ENCODE data around the gene MON2.

Gene MON2

GRCh38 chr12:62613081-62613480 lies 146.5 kb downstream of the MON2 start:
- DNase-seq (ENCODE audit: low read depth): no peak

GRCh38 chr12:62618319-62618718 lies 151.7 kb downstream of the MON2 start:
- no peak for DNase-seq (ENCODE audit: low read depth)

GRCh38 chr12:62618930-62619329 lies 152.3 kb downstream of the MON2 start:
- no peak for DNase-seq (ENCODE audit: low read depth)

GRCh38 chr12:62621101-62621638 lies 154.5 kb downstream of the MON2 start:
- DNase-seq (ENCODE audit: low read depth): no peak

GRCh38 chr12:62622177-62622576 lies 155.6 kb downstream of the MON2 start:
- DNase-seq (ENCODE audit: low read depth): no peak

GRCh38 chr12:62625228-62625627 lies 158.6 kb downstream of the MON2 start:
- DNase-seq (ENCODE audit: low read depth): no peak

- DNase-seq (ENCODE audit: low read depth): no peak
Observed at GRCh38 chr12:62627181-62627580, 160.6 kb downstream of the MON2 start.

- DNase-seq (ENCODE audit: low read depth): no peak
Observed at GRCh38 chr12:62629413-62629812, 162.8 kb downstream of the MON2 start.

- DNase-seq (ENCODE audit: low read depth): no peak
Observed at GRCh38 chr12:62629971-62630739, 163.5 kb downstream of the MON2 start.

GRCh38 chr12:62631471-62632410 lies 165.1 kb downstream of the MON2 start:
- DNase-seq (ENCODE audit: low read depth): no peak

- no peak for DNase-seq (ENCODE audit: low read depth)
Observed at GRCh38 chr12:62632411-62632918, 165.8 kb downstream of the MON2 start.

GRCh38 chr12:62635649-62636048 lies 169.0 kb downstream of the MON2 start:
- no peak for DNase-seq (ENCODE audit: low read depth)

- no peak for DNase-seq (ENCODE audit: low read depth)
Observed at GRCh38 chr12:62637679-62638078, 171.1 kb downstream of the MON2 start.

GRCh38 chr12:62640910-62641448 lies 174.4 kb downstream of the MON2 start:
- no peak for DNase-seq (ENCODE audit: low read depth)

GRCh38 chr12:62642486-62642885 lies 175.9 kb downstream of the MON2 start:
- DNase-seq (ENCODE audit: low read depth): no peak

- no peak for DNase-seq (ENCODE audit: low read depth)
Observed at GRCh38 chr12:62643486-62643885, 176.9 kb downstream of the MON2 start.

GRCh38 chr12:62646566-62646965 lies 179.9 kb downstream of the MON2 start:
- no peak for DNase-seq (ENCODE audit: low read depth)

- no peak for DNase-seq (ENCODE audit: low read depth)
Observed at GRCh38 chr12:62647586-62647985, 181.0 kb downstream of the MON2 start.

- no peak for DNase-seq (ENCODE audit: low read depth)
Observed at GRCh38 chr12:62649412-62650138, 182.9 kb downstream of the MON2 start.

Data from activated T-cell treated with anti-CD3 and anti-CD28 coated beads for 24 hours (primary cell).